DND-41 (cell line): Measurements from ENCODE around the gene GDPD4.

ENCODE experiments used
- ATAC-seq: fragments of 200-7000 bp; cut with Tn5 transposase; 3 replicates; pipeline ENCODE4 v1.9.1; 2021; ENCODE audit warnings: low read depth; ENCODE audit not compliant: insufficient read depth
- DNase-seq: peaks from one replicate; pipeline ENCODE4 v3.0.0-alpha.2; 2020
- H2AFZ ChIP-seq: 2 replicates; pipeline ENCODE4 v1.6.0; 2012; ENCODE audit warnings: low read depth, low read length
- H3K27ac ChIP-seq: 2 replicates; pipeline ENCODE4 v1.5.1; 2012; ENCODE audit warnings: low read length, inconsistent platforms
- H3K27me3 ChIP-seq: fragments of 200-600 bp; sonication (generic); 2 replicates; pipeline ENCODE4 v1.6.0; 2012; ENCODE audit warnings: low read length, mild to moderate bottlenecking, inconsistent platforms; ENCODE audit not compliant: insufficient read depth, poor library complexity
- H3K36me3 ChIP-seq: 2 replicates; pipeline ENCODE4 v1.5.1; 2012; ENCODE audit warnings: low read length, inconsistent platforms; ENCODE audit not compliant: insufficient read depth
- H3K4me1 ChIP-seq: 2 replicates; pipeline ENCODE4 v1.5.1; 2012; ENCODE audit warnings: mild to moderate bottlenecking, low read length; ENCODE audit not compliant: insufficient read depth
- H3K4me2 ChIP-seq: 2 replicates; pipeline ENCODE4 v1.6.0; 2012; ENCODE audit warnings: mild to moderate bottlenecking, moderate library complexity, low read length, inconsistent platforms; ENCODE audit not compliant: insufficient read depth
- H3K4me3 ChIP-seq, 2 experiments: fragments of 200-600 bp in 1 of 2; shearing (Covaris generic) in 1 of 2; 2 replicates each; pipeline ENCODE4 v1.5.1; 2012 to 2016; ENCODE audit warnings: inconsistent platforms in 2 of 2, low read length in 2 of 2, mild to moderate bottlenecking in 2 of 2, low read depth in 1 of 2, moderate library complexity in 1 of 2
- H3K79me2 ChIP-seq: 2 replicates; pipeline ENCODE4 v1.6.0; 2012; ENCODE audit warnings: low read length, inconsistent platforms; ENCODE audit not compliant: insufficient read depth
- H3K9ac ChIP-seq: 2 replicates; pipeline ENCODE4 v1.6.0; 2012; ENCODE audit warnings: low read depth, mild to moderate bottlenecking, inconsistent platforms, low read length, moderate library complexity
- H3K9me3 ChIP-seq: 2 replicates; pipeline ENCODE4 v1.5.1; 2012; ENCODE audit warnings: low read length, moderate library complexity, mild to moderate bottlenecking, inconsistent platforms; ENCODE audit not compliant: insufficient read depth, severe bottlenecking
- H4K20me1 ChIP-seq: 2 replicates; pipeline ENCODE4 v1.6.0; 2012; ENCODE audit warnings: low read length; ENCODE audit not compliant: insufficient read depth
- EZH2 ChIP-seq: IDR thresholded peaks from 3 replicates; pipeline ENCODE4 v1.6.1; 2012; ENCODE audit warnings: borderline replicate concordance, low read depth, mild to moderate bottlenecking, moderate library complexity, low read length, inconsistent platforms; ENCODE audit not compliant: severe bottlenecking
- TF ChIP-seq, protein P1 (sequence below): IDR thresholded peaks from 2 replicates; pipeline ENCODE4 v1.5.1; 2012; ENCODE audit warnings: borderline replicate concordance, low read length, moderate library complexity, mild to moderate bottlenecking; ENCODE audit not compliant: poor library complexity, severe bottlenecking; ENCODE audit errors: extremely low read depth

The GDPD4 gene

DNA sequence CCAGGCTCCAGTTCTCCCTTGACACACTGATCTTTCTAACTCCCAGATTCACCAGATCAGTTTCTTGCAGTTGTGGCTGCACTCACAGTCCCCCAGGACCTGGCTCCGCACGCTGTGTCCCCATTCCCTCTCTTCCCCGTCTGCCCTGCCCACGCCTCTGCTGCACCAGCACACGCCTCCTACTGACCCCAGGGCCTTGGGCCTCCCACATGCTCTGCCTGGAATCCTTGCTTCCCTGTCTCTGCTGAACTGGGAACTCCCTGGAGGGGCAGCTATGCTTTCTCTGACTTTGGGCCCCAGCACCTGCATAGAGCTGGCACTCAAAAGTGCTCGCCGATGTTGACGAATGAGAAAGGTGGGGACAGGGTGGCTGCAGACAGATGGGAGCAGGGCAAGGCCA, 104.5 kb downstream of the GDPD4 start:
- no peak for TF ChIP-seq EZH2
- Histone ChIP-seq H2AFZ (no peak overlapping the region), H3K79me2 (no peaks in the 10 kb centered on the region), H3K27me3 (no peaks in the 10 kb centered on the region), H3K4me3 (no peak overlapping the region), H3K4me2 (no peak overlapping the region), H3K27ac (no peak overlapping the region), H3K9ac (no peak overlapping the region), H3K4me1 (no peaks in the 10 kb centered on the region), H3K36me3 (no peaks in the 10 kb centered on the region), H3K9me3 (no peaks in the 10 kb centered on the region), H4K20me1 (no peaks in the 10 kb centered on the region)
- DNase-seq = no peak
- ATAC-seq = no peak

DNA sequence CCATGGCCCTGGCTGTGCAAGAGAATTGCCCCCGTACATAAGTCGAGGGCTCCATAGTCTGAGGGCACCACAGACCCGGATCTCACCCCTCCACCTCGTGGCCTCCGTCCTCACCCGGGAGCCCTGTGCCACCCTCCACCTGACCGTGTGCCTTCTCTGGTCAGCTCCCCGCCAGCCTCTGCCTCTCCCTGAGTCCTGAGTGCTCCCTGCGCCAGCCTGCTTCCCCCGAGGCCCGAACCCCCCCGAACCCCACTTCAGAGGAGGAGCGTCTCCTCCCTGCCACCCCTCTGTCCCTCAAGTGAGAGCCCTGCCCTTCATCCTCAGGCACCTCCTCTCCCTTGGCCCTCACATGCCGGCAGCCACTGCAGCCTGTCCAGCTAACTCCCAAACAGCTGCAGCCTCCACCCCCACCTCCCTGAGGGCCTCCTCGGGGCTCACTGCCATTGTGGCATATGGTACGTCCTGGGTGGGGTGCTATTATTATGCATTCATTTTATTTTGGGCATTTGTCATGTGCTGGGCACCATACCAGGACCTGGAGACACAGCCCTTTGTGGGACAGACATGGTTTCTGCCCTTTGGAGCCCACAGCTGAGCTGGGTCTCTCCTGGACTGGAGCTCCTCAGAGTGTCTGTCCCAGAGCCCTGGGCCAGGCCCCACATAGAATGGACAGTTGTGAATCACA, 106.3 kb downstream of the GDPD4 start:
- H3K9me3 ChIP-seq = no peaks in the 10 kb centered on the region
- ATAC-seq = no peak
- H2AFZ ChIP-seq = no peak overlapping the region
- H3K27me3 ChIP-seq = no peaks in the 10 kb centered on the region
- no peak overlapping the region for H3K4me3 ChIP-seq
- DNase-seq = no peak
- no peaks in the 10 kb centered on the region for H3K4me1 ChIP-seq
- no peaks in the 10 kb centered on the region for H4K20me1 ChIP-seq
- no peaks in the 10 kb centered on the region for H3K36me3 ChIP-seq
- no peak for TF ChIP-seq EZH2
- TF ChIP-seq, protein P1, sequence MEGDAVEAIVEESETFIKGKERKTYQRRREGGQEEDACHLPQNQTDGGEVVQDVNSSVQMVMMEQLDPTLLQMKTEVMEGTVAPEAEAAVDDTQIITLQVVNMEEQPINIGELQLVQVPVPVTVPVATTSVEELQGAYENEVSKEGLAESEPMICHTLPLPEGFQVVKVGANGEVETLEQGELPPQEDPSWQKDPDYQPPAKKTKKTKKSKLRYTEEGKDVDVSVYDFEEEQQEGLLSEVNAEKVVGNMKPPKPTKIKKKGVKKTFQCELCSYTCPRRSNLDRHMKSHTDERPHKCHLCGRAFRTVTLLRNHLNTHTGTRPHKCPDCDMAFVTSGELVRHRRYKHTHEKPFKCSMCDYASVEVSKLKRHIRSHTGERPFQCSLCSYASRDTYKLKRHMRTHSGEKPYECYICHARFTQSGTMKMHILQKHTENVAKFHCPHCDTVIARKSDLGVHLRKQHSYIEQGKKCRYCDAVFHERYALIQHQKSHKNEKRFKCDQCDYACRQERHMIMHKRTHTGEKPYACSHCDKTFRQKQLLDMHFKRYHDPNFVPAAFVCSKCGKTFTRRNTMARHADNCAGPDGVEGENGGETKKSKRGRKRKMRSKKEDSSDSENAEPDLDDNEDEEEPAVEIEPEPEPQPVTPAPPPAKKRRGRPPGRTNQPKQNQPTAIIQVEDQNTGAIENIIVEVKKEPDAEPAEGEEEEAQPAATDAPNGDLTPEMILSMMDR = no peak
- H3K79me2 ChIP-seq = no peaks in the 10 kb centered on the region
- no peak overlapping the region for H3K9ac ChIP-seq
- H3K4me2 ChIP-seq = no peak overlapping the region
- H3K27ac ChIP-seq = no peak overlapping the region

DNA sequence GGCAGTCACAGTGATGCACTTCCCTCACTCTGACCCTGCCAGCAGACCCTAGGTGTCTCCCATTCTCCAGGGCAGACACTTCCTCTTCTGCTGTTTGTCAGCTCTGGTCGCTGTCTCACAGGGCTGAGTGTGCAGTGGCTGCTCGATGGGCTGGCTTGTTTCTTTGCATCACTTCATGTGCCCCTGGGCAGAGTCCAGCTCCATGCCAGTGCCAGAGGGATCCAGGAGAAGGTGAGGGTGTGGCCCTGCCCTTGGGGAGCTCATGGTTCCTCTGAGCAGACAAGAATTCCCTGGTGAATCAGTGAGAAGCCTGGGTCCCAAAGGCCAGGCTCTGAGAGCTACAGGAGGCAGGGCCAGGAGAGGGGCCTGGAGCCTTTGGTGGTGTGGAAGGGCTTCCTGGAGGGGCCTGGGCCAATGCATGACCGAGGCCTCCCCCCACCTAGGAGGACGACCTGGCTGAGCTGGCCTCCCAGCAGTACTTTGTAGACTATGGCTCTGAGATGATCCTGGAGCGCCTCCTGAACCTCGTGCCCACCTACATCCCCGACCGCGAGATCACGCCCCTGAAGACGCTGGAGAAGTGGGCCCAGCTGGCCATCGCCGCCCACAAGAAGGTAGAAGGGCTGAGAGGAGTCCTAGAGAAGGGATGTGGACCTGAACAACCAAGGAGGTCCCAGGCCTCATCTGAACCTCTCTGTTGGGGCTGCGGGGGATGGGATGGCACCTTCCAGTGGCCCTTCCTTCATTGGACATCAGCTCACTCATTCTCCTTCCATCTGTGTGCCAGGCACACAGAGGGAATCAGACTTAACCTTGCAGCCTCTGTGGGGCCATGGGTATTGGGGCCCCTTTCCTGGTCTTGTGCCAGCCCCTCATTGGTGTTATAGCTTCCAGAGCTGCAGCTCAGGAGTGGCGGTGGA, 107.3 kb downstream of the GDPD4 start:
- no peaks in the 10 kb centered on the region for H3K4me1 ChIP-seq
- no peak overlapping the region for H2AFZ ChIP-seq
- H3K79me2 ChIP-seq = no peaks in the 10 kb centered on the region
- no peak for ATAC-seq
- no peak overlapping the region for H3K27ac ChIP-seq
- no peaks in the 10 kb centered on the region for H4K20me1 ChIP-seq
- H3K9ac ChIP-seq = no peak overlapping the region
- TF ChIP-seq, protein P1 = no peak
- no peak for TF ChIP-seq EZH2
- H3K36me3 ChIP-seq = no peaks in the 10 kb centered on the region
- H3K4me2 ChIP-seq = no peak overlapping the region
- H3K27me3 ChIP-seq = no peaks in the 10 kb centered on the region
- H3K4me3 ChIP-seq = no peak overlapping the region
- H3K9me3 ChIP-seq = no peaks in the 10 kb centered on the region
- no peak for DNase-seq

DNA sequence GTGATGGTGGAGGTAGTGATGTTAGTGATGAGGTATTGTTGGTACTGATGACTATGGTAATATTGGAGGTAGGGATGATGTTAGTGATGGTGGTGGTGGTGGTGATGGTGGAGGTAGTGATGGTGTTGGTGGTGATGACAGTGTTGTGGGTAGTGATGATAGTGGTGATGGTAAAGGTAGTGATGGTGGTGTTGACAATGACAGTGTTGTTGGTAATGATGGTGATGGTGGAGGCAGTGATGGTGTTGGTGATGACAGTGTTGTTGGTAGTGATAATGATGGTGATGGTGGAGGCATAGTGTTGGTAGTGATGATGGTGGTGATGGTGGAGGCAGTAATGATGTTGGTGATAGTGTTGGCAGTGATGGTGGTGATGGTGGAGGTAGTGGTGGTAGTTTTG, 108.3 kb downstream of the GDPD4 start:
- H2AFZ ChIP-seq = no peak overlapping the region
- H3K4me1 ChIP-seq = no peaks in the 10 kb centered on the region
- no peaks in the 10 kb centered on the region for H3K79me2 ChIP-seq
- no peaks in the 10 kb centered on the region for H4K20me1 ChIP-seq
- no peak overlapping the region for H3K27ac ChIP-seq
- no peak overlapping the region for H3K9ac ChIP-seq
- TF ChIP-seq, protein P1 = no peak
- TF ChIP-seq EZH2 = no peak
- DNase-seq (no peak), ATAC-seq (no peak)
- no peaks in the 10 kb centered on the region for H3K36me3 ChIP-seq
- H3K4me3 ChIP-seq = no peak overlapping the region
- H3K4me2 ChIP-seq = no peak overlapping the region
- H3K27me3 ChIP-seq = no peaks in the 10 kb centered on the region
- H3K9me3 ChIP-seq = no peaks in the 10 kb centered on the region
